Type B pancreatic cell (in vitro differentiated cells): ENCODE data around the gene CPE. TPM values are rescaled to one million over a fixed set of nuclear protein-coding genes. Genes with fewer than 3 reads are reported as not detected.

Source experiments
- DNase-seq: peaks from one replicate; pipeline ENCODE4 v3.0.0; 2021; ENCODE audit warnings: mixed read lengths; ENCODE audit not compliant: unreplicated experiment; ENCODE audit errors: extremely low spot score
- H3K27ac Mint-ChIP-seq: 2 replicates; pipeline ENCODE4 v1.8.0; 2021; ENCODE audit warnings: mild to moderate bottlenecking, mixed read lengths
- H3K27me3 Mint-ChIP-seq: 2 replicates; pipeline ENCODE4 v1.8.0; 2021; ENCODE audit warnings: mixed read lengths
- H3K36me3 Mint-ChIP-seq: 2 replicates; pipeline ENCODE4 v1.8.0; 2021; ENCODE audit warnings: mixed read lengths
- H3K4me1 Mint-ChIP-seq: one replicate; pipeline ENCODE4 v1.8.0; 2021; ENCODE audit warnings: mixed read lengths; ENCODE audit not compliant: unreplicated experiment
- H3K4me3 Mint-ChIP-seq: 2 replicates; pipeline ENCODE4 v1.8.0; 2021; ENCODE audit warnings: mild to moderate bottlenecking, mixed read lengths
- H3K9me3 Mint-ChIP-seq: 2 replicates; pipeline ENCODE4 v1.8.0; 2021; ENCODE audit warnings: mixed read lengths
- total RNA-seq: library from RNA; stranded (reverse); gene quantifications from 2 replicates; pipeline ENCODE4 v1.2.1, GENCODE V29; 2021; ENCODE audit warnings: low replicate concordance
- TF ChIP-seq, protein P1 (sequence below): fragments of 200-600 bp; sonication (generic); conservative IDR thresholded peaks from 2 replicates; pipeline ENCODE4 v1.5.0; 2021; ENCODE audit warnings: antibody characterized with exemption, mild to moderate bottlenecking

CPE gene
- total RNA-seq, 1 donor from 2014 or later: 149 TPM

- DNase-seq: no peak
- Mint-ChIP-seq H3K9me3 (no peaks in the 10 kb centered on the region), H3K27ac (no peak overlapping the region), H3K4me1 (no peaks in the 10 kb centered on the region), H3K27me3 (peaks cover 4% of the 10 kb centered on the region), H3K36me3 (no peaks in the 10 kb centered on the region), H3K4me3 (no peak overlapping the region)
- TF ChIP-seq, protein P1, sequence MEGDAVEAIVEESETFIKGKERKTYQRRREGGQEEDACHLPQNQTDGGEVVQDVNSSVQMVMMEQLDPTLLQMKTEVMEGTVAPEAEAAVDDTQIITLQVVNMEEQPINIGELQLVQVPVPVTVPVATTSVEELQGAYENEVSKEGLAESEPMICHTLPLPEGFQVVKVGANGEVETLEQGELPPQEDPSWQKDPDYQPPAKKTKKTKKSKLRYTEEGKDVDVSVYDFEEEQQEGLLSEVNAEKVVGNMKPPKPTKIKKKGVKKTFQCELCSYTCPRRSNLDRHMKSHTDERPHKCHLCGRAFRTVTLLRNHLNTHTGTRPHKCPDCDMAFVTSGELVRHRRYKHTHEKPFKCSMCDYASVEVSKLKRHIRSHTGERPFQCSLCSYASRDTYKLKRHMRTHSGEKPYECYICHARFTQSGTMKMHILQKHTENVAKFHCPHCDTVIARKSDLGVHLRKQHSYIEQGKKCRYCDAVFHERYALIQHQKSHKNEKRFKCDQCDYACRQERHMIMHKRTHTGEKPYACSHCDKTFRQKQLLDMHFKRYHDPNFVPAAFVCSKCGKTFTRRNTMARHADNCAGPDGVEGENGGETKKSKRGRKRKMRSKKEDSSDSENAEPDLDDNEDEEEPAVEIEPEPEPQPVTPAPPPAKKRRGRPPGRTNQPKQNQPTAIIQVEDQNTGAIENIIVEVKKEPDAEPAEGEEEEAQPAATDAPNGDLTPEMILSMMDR: no peak
Observed at GRCh38 chr4:165518686-165519085, 139.9 kb downstream of the CPE start.

- H3K27ac Mint-ChIP-seq: no peak overlapping the region
- TF ChIP-seq, protein P1: no peak
- H3K27me3 Mint-ChIP-seq: peaks cover 7% of the 10 kb centered on the region
- DNase-seq: no peak
- H3K4me1 Mint-ChIP-seq: no peaks in the 10 kb centered on the region
- H3K9me3 Mint-ChIP-seq: no peaks in the 10 kb centered on the region
- no peaks in the 10 kb centered on the region for H3K36me3 Mint-ChIP-seq
- H3K4me3 Mint-ChIP-seq: no peak overlapping the region
Observed at GRCh38 chr4:165519591-165519990, 140.8 kb downstream of the CPE start.

DNA sequence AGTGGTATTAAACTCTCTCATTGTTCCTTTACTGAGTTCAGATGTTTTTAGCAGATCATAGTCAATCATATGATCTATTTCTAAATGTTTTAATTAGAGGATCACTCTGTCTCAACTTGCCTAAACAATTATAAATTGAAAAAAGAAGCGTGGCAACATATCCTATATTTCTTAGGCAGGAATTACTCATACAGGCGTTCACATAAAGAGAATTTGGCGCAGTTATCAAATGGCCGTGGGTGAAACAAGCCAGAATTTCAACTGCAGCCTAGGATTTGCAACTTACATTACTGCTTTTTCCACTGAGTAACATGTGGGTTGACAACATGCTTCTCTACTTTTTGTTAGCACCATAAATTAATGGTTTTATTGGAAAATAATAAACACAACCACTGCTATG lies 141.3 kb downstream of the CPE start:
- Mint-ChIP-seq H3K9me3 (no peaks in the 10 kb centered on the region), H3K27me3 (peaks cover 7% of the 10 kb centered on the region), H3K36me3 (no peaks in the 10 kb centered on the region), H3K4me1 (no peaks in the 10 kb centered on the region), H3K4me3 (no peak overlapping the region), H3K27ac (no peak overlapping the region)
- TF ChIP-seq, protein P1: no peak
- DNase-seq: no peak

- H3K27me3 Mint-ChIP-seq: peaks cover 3% of the 10 kb centered on the region
- no peak overlapping the region for H3K4me3 Mint-ChIP-seq
- DNase-seq: no peak
- TF ChIP-seq, protein P1: no peak
- H3K36me3 Mint-ChIP-seq: no peaks in the 10 kb centered on the region
- no peaks in the 10 kb centered on the region for H3K4me1 Mint-ChIP-seq
- no peak overlapping the region for H3K27ac Mint-ChIP-seq
- no peaks in the 10 kb centered on the region for H3K9me3 Mint-ChIP-seq
Observed at GRCh38 chr4:165522050-165522449, 143.2 kb downstream of the CPE start.

DNA sequence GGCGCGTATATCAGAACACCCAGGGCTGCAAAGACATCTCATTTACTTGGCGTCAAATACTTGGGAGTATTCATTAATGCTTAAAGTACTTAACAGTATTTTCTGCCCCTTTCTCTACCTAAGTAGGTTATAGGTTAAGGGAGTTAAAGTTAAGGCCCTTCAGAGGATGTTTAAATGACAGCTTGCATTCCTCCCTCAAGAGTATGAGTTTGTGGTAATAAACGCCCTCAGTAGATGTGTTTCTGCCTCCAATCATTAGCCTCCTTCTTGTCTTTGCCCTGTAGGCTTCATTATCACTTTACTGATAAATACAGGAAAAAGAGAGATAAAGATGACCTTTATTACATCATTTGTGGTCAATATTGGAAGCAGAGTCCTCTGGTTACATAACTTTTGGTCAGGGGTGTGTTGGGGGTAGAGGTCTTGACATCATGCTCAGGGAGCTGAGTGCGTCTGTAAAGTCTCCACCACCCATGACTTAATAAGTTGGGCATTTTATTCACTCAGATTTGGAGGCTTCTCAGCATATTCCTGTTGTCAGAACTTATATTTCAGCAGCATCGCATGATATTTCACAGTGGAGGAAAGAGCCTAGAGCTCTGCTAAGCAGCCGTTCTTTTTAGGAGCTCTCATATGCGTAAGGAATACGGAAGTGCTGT lies 145.9 kb downstream of the CPE start:
- Mint-ChIP-seq H3K27ac (no peak overlapping the region), H3K9me3 (no peaks in the 10 kb centered on the region), H3K4me3 (no peak overlapping the region), H3K4me1 (no peaks in the 10 kb centered on the region), H3K36me3 (no peaks in the 10 kb centered on the region), H3K27me3 (peaks cover 3% of the 10 kb centered on the region)
- DNase-seq: no peak
- TF ChIP-seq, protein P1: no peak
